Testis (tissue), 3 donors: ENCODE results near the gene ATAD3B. TPM values are rescaled to one million over a fixed set of nuclear protein-coding genes. Genes with fewer than 3 reads are reported as not detected.
"Not testable (repeated sequence)": the region's sequence is repeated elsewhere in the genome, so short reads cannot be mapped to it uniquely, and the experiment has no call there.

ENCODE experiments used
- DNase-seq: peaks from one replicate; pipeline ENCODE4 v3.0.0-alpha.2; 2019
- H3K27ac ChIP-seq, 2 donors: fragments of 200-600 bp; sonication (generic); one replicate each; pipeline ENCODE4 v1.5.1; 2019
- H3K27me3 ChIP-seq: fragments of 200-600 bp; sonication (generic); one replicate; pipeline ENCODE4 v1.5.1; 2019
- H3K36me3 ChIP-seq: fragments of 200-600 bp; sonication (generic); one replicate; pipeline ENCODE4 v1.5.1; 2017; ENCODE audit warnings: low read depth; ENCODE audit errors: missing control alignments
- H3K4me1 ChIP-seq: fragments of 200-600 bp; sonication (generic); one replicate; pipeline ENCODE4 v1.5.1; 2019
- H3K4me3 ChIP-seq, 2 donors: fragments of 200-600 bp; sonication (generic); one replicate each; pipeline ENCODE4 v1.5.1; 2017 to 2019
- H3K9me3 ChIP-seq: fragments of 200-600 bp; sonication (generic); one replicate; pipeline ENCODE4 v1.5.1; 2017
- CTCF ChIP-seq, 3 experiments: fragments of 450-650 bp in 2 of 3; fragments of 200-600 bp in 1 of 3; sonication (generic) in 1 of 3; IDR thresholded peaks; one replicate each; pipeline ENCODE4 v1.5.1; 2016 to 2019; ENCODE audit warnings: antibody characterized with exemption in 3 of 3, mild to moderate bottlenecking in 2 of 3, moderate library complexity in 1 of 3
- POLR2A ChIP-seq: fragments of 450-650 bp; IDR thresholded peaks from one replicate; pipeline ENCODE4 v1.6.1; 2017; ENCODE audit warnings: antibody characterized with exemption, mild to moderate bottlenecking, moderate library complexity
- WGBS, 2 donors: methylation state at CpG; one replicate each; pipeline ENCODE4 v1.1.5; 2018; 5-methylcytosine and 5-hydroxymethylcytosine counted together
- intact Hi-C: fragments of 100-400 bp; cut with DNase I; formaldehyde crosslinking; loops from one replicate; pipeline ENCODE4 v1.15.1; 2023; ENCODE audit warnings: low total_unique reads
- polyA plus RNA-seq: library from polyadenylated mRNA; stranded (reverse); fragments of 350-450 nt; fragmentation: Illumina TruSeq; extraction: RNeasy Lipid Tissue Mini Kit (QIAGEN cat#74804); gene quantifications from one replicate; pipeline ENCODE4 v1.2.3, GENCODE V29; 2014; ENCODE audit warnings: low read depth, low replicate concordance; ENCODE audit not compliant: insufficient read depth
- total RNA-seq, 2 donors: library from RNA; depleted of rRNA; stranded (reverse); fragments of >200 nt; gene quantifications; one replicate each; pipeline ENCODE4 v1.2.3, GENCODE V29; 2016

ATAD3B gene
- total and polyA plus RNA-seq, 3 donors from 2014 or later: 19.1 to 55.6 (median 46.3) TPM

DNA sequence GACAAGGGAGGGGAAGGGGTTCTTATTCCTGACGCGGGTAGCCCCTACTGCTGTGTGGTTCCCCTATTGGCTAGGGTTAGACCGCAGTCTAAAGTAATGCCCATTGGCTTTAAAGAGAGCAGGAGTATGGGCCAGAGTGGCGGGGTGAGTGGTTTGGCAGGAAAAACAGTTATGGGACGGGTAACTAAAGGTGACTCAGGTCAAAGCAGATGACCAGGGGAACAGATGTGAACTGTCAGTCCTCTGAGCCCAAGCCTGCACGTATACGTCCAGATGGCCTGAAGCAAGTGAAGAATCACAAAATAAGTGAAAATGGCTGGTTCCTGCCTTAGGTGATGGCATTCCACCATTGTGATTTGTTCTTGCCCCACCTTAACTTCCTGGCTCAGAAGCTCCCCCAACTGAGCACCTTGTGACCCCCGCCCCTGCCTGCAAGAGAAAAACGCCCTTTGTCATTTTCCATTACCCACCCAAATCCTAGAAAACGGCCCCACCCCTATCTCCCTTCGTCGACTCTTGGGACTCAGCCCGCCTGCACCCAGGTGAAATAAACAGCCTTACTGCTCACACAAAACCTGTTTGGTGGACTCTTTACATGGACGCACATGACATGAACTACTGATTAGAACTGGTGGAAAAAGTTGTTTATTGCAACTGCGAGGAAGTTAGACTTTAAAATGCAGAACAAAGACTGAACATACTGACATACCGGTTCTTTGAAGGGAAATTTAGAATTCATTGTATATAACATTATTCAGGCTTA lies 758 bp upstream of the ATAD3B start:
- Histone ChIP-seq H3K27ac (peak overlapping the region; percentile 82), H3K4me1 (peaks cover 12% of the 10 kb centered on the region), H3K27me3 (no peaks in the 10 kb centered on the region), H3K9me3 (no peaks in the 10 kb centered on the region), H3K4me3 (peak overlapping the region; percentile 79 to 86), H3K36me3 (no peaks in the 10 kb centered on the region)
- no peak for TF ChIP-seq CTCF (IDR thresholded peaks at IDR 0.05)
- no peak for TF ChIP-seq POLR2A
- WGBS, 2 donors: 19 to 24% methylated on average over 16 of the region's 16 CpGs
- DNase-seq: no peak
- intact Hi-C loops: no loop called here

DNA sequence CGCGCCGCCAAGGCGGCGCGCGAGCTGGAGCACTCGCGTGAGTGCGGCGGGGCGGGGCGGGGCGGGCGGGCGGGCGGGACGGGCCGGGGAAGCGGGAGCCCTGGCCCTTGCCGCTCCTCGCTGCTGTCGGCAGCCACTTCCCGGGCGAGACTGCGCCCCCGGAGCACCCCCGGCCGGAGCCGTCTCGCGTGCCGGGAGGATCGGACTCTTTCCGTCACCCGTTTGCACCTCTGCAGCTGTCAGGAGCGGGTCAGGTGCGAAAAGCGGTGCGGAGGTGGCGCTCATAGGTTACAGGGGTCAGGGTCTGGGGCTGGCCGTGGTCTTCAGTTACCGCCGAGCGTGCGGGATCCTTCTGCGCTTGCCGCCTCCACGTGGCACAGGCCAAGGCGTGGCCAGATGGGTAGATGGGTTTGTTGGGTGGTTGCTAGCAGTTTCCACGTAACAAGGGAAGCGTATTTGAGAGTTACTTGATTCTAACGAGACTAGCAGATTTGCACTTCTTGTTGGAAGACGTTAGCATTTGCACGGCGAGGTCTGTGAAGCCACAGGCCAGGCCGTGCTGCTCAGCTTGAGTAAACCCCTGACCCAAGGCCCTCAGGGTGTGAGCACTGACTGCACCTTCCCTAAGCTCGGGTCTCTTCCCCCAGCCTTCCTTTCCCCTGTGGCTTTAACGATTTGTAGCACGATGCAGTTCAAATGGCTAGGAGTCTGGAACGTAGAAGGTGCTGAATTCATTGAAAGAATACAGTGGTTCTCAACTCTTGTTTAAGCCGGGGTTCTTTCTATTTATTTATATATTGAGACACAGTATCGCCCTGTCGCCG lies 700 bp downstream of the ATAD3B start:
- 6 to 10% methylated on average over 9 to 12 of the region's 65 CpGs for WGBS, 2 donors
- Histone ChIP-seq H3K27ac (peak overlapping the region in 1 of 2 donors; percentile 45), H3K4me3 (peak overlapping the region; percentile 79 to 86), H3K4me1 (peaks cover 12% of the 10 kb centered on the region)
- intact Hi-C loops, H3K27me3 ChIP-seq, H3K9me3 ChIP-seq, DNase-seq, H3K36me3 ChIP-seq: not testable (repeated sequence)

DNA sequence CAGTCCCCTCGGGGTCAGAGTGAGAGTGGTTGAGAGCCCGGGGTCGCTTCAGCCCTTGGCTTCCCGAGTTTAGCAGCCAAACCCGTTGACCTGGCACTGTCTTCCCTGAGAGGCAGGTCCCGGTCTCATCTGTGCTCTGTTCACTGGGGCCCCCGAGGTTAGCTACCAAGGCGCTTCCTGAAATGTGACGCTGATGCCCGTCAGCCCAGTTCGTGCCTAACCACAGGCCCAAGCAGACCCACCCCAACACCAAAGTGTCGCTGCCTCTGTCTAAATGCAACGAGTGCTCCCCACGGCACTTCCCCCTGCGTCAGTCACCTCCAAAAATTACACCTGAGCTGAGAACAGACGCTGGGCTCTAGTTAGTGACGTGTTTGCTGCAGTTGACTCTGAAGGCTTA lies 4.4 kb downstream of the ATAD3B start:
- H3K4me1 ChIP-seq, H3K9me3 ChIP-seq, DNase-seq, H3K36me3 ChIP-seq, H3K27ac ChIP-seq, H3K4me3 ChIP-seq, intact Hi-C loops, H3K27me3 ChIP-seq: not testable (repeated sequence)
- WGBS, 2 donors: 79 to 89% methylated on average over 14 to 17 of the region's 17 CpGs

DNA sequence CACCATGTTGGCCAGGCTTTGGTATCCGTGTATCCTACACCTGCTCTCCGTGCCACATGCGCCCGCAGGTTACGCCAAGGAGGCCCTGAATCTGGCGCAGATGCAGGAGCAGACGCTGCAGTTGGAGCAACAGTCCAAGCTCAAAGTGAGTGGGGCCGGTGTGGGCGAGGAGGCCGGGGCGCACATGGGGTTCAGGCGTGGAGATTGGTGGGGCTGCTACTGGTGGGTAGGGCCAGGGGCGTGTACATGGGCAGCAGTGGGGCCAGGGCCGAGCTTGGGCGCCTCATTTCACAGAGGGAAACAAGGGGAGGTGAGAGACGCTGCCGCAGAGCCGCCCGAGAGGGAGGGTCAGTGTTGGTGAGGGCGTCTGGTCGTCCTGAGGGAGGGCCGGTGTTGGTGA lies 5.6 kb downstream of the ATAD3B start:
- Histone ChIP-seq H3K27me3 (no peaks in the 10 kb centered on the region), H3K36me3 (no peaks in the 10 kb centered on the region), H3K27ac (no peak overlapping the region), H3K4me3 (no peak overlapping the region), H3K4me1 (peaks cover 5% of the 10 kb centered on the region), H3K9me3 (no peaks in the 10 kb centered on the region)
- TF ChIP-seq CTCF (IDR thresholded peaks at IDR 0.05) (no peak), POLR2A (no peak)
- no peak for DNase-seq
- 93 to 95% methylated on average over 22 of the region's 22 CpGs for WGBS, 2 donors
- intact Hi-C loops: no loop called here

DNA sequence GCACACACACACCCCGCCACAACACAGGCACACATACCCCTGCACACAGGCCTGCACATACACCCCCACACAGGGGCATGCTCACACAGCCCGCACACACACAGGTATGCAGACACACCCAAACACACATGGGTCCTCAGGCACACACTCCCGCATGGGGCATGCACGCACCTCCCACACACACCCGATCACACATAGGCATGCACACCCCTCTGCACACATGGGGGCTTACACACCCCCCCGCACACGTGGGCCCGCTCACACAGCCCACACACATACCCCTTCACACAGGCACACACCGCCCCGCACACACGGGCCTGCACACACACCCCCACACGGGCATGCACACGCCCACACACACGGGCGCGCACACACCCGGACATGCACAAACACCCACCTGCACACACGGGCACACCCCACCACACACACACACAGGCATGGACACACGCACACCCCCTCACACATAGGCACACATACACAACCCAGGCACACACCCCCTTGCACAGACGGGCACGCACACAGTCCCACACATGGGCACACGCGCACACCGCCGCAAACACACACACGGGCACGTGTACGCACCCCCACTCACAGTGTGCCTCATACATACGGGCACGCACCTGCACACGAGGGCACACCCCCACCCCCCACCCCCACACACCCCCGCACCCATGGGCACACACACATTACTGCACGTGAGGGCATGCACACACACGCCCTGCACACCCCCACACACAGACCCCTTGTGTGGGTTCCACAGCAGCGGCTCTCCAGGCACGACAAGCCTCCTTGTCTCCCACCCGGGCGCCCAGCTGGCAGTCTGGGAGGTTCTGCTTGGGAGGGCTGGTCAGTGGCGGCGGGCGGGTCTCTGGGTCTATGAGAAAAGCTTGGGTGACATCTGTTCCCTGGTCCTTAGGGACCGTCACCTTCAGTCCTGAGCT lies 8.3 kb downstream of the ATAD3B start:
- TF ChIP-seq POLR2A (no peak), CTCF (IDR thresholded peaks at IDR 0.05) (no peak)
- no peaks in the 10 kb centered on the region for H3K36me3 ChIP-seq
- no peaks in the 10 kb centered on the region for H3K4me1 ChIP-seq
- H3K4me3 ChIP-seq: no peak overlapping the region
- H3K9me3 ChIP-seq: no peaks in the 10 kb centered on the region
- DNase-seq: no peak
- 90 to 94% methylated on average over 18 to 42 of the region's 42 CpGs for WGBS, 2 donors
- H3K27me3 ChIP-seq: no peaks in the 10 kb centered on the region
- H3K27ac ChIP-seq: no peak overlapping the region
- intact Hi-C loops: no loop called here

GRCh38 chr1:1480488-1480867 lies 8.9 kb downstream of the ATAD3B start:
- H3K4me3 ChIP-seq, intact Hi-C loops, DNase-seq, H3K36me3 ChIP-seq, H3K27ac ChIP-seq, H3K9me3 ChIP-seq, H3K4me1 ChIP-seq, H3K27me3 ChIP-seq: not testable (repeated sequence)
- 93 to 96% methylated on average over 14 to 16 of the region's 16 CpGs for WGBS, 2 donors

- WGBS, 2 donors: 94 to 98% methylated on average over 20 to 30 of the region's 30 CpGs
- H3K36me3 ChIP-seq, intact Hi-C loops, DNase-seq, H3K4me3 ChIP-seq, H3K9me3 ChIP-seq, H3K4me1 ChIP-seq, H3K27me3 ChIP-seq, H3K27ac ChIP-seq: not testable (repeated sequence)
Measured at GRCh38 chr1:1481811-1482210, 10.2 kb downstream of the ATAD3B start.
